Prostate gland (tissue), 2 donors: ENCODE data around the gene GATA5.

Experiments used
- CTCF ChIP-seq, 4 experiments: fragments of 200-600 bp in 2 of 4; fragments of 450-650 bp in 2 of 4; sonication (generic) in 2 of 4; IDR thresholded peaks; 1 replicate in 3 of 4; 2 replicates in 1 of 4; pipeline ENCODE4 v1.5.1; 2016 to 2019; ENCODE audit warnings: antibody characterized with exemption in 4 of 4, mild to moderate bottlenecking in 2 of 4, moderate library complexity in 2 of 4
- POLR2A ChIP-seq: fragments of 450-650 bp; IDR thresholded peaks from one replicate; pipeline ENCODE4 v1.6.1; 2016; ENCODE audit warnings: antibody characterized with exemption, mild to moderate bottlenecking

- TF ChIP-seq POLR2A (no peak), CTCF (IDR thresholded peaks at IDR 0.05) (no peak)
These were observed 3.9 kb upstream of the GATA5 start for GRCh38 chr20:62479656-62480055.
